GM19455 (cell line): ENCODE results near the gene RB1.

Source experiments
- ATAC-seq: cut with Tn5 transposase; IDR thresholded peaks from one replicate; pipeline ENCODE4 v1.9.1; 2021; ENCODE audit not compliant: unreplicated experiment

Gene RB1

GRCh38 chr13:48526286-48526685, 222.7 kb downstream of the RB1 start:
- no peak for ATAC-seq

- ATAC-seq = no peak
Measured at GRCh38 chr13:48527955-48528354, 224.4 kb downstream of the RB1 start.

- no peak for ATAC-seq
Measured at GRCh38 chr13:48528720-48529119, 225.2 kb downstream of the RB1 start.

- no peak for ATAC-seq
Measured at GRCh38 chr13:48530833-48531232, 227.3 kb downstream of the RB1 start.
